Endothelial cell (in vitro differentiated cells): Measurements from ENCODE around the gene GPD1. TPM values are rescaled to one million over a fixed set of nuclear protein-coding genes. Genes with fewer than 3 reads are reported as not detected.
"Not testable (repeated sequence)": the region's sequence is repeated elsewhere in the genome, so short reads cannot be mapped to it uniquely, and the experiment has no call there.

Source experiments
- DNase-seq: peaks from one replicate; pipeline ENCODE4 v3.0.0; 2021; ENCODE audit warnings: low spot score
- H3K27ac Mint-ChIP-seq: one replicate; pipeline ENCODE4 v1.8.0; 2021; ENCODE audit warnings: mixed read lengths, inconsistent platforms; ENCODE audit not compliant: unreplicated experiment
- H3K27me3 Mint-ChIP-seq: one replicate; pipeline ENCODE4 v1.8.0; 2021; ENCODE audit warnings: mild to moderate bottlenecking, moderate library complexity, mixed read lengths, inconsistent platforms; ENCODE audit not compliant: unreplicated experiment
- H3K36me3 Mint-ChIP-seq: one replicate; pipeline ENCODE4 v1.8.0; 2021; ENCODE audit warnings: mild to moderate bottlenecking, low read depth, mixed read lengths, inconsistent platforms; ENCODE audit not compliant: unreplicated experiment
- H3K4me1 Mint-ChIP-seq: one replicate; pipeline ENCODE4 v1.8.0; 2021; ENCODE audit warnings: mild to moderate bottlenecking, mixed read lengths, inconsistent platforms; ENCODE audit not compliant: unreplicated experiment
- H3K4me3 Mint-ChIP-seq: one replicate; pipeline ENCODE4 v1.8.0; 2021; ENCODE audit warnings: mild to moderate bottlenecking, mixed read lengths, inconsistent platforms; ENCODE audit not compliant: unreplicated experiment
- H3K9me3 Mint-ChIP-seq: one replicate; pipeline ENCODE4 v1.8.0; 2021; ENCODE audit warnings: mixed read lengths, inconsistent platforms; ENCODE audit not compliant: unreplicated experiment
- total RNA-seq: library from RNA; stranded (reverse); fragmentation: NEBNext Ultra II Directional; extraction: Animal tissue kit (Norgen Biotek cat#: 25700); gene quantifications from one replicate; pipeline ENCODE4 v1.2.1, GENCODE V29; 2021; ENCODE audit not compliant: unreplicated experiment
- TF ChIP-seq, protein P1 (sequence below): fragments of 200-600 bp; sonication (generic); IDR thresholded peaks from one replicate; pipeline ENCODE4 v1.5.0; 2021; ENCODE audit warnings: antibody characterized with exemption; ENCODE audit not compliant: unreplicated experiment

GPD1 gene
- total RNA-seq, 1 donor from 2014 or later = not detected

DNA sequence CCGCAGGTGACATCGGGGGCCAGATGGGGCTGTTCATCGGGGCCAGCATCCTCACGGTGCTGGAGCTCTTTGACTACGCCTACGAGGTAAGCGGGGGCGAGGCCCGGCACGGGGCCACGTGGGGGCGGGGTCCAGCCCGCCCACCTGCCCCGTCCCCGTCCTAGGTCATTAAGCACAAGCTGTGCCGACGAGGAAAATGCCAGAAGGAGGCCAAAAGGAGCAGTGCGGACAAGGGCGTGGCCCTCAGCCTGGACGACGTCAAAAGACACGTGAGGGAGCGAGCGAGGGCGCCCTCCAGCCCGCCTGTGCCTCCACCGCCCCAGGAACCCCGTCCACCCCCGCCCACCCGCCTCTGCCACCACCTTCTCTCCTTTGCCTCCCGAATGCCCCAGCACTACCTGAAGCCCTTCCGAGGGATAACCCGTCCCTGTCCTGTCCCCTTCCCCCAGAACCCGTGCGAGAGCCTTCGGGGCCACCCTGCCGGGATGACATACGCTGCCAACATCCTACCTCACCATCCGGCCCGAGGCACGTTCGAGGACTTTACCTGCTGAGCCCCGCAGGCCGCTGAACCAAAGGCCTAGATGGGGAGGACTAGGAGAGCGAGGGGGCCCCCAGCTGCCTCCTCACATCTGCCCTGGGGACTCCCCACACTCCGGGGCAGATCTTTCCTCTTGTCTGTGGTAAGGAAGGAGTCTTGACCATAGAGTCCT lies 22.6 kb upstream of the GPD1 start:
- Mint-ChIP-seq H3K36me3 (no peaks in the 10 kb centered on the region), H3K27me3 (peaks cover 10% of the 10 kb centered on the region), H3K4me1 (peaks cover 13% of the 10 kb centered on the region), H3K4me3 (no peak overlapping the region), H3K9me3 (no peaks in the 10 kb centered on the region), H3K27ac (no peak overlapping the region)
- no peak for DNase-seq
- TF ChIP-seq, protein P1, sequence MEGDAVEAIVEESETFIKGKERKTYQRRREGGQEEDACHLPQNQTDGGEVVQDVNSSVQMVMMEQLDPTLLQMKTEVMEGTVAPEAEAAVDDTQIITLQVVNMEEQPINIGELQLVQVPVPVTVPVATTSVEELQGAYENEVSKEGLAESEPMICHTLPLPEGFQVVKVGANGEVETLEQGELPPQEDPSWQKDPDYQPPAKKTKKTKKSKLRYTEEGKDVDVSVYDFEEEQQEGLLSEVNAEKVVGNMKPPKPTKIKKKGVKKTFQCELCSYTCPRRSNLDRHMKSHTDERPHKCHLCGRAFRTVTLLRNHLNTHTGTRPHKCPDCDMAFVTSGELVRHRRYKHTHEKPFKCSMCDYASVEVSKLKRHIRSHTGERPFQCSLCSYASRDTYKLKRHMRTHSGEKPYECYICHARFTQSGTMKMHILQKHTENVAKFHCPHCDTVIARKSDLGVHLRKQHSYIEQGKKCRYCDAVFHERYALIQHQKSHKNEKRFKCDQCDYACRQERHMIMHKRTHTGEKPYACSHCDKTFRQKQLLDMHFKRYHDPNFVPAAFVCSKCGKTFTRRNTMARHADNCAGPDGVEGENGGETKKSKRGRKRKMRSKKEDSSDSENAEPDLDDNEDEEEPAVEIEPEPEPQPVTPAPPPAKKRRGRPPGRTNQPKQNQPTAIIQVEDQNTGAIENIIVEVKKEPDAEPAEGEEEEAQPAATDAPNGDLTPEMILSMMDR = no peak

DNA sequence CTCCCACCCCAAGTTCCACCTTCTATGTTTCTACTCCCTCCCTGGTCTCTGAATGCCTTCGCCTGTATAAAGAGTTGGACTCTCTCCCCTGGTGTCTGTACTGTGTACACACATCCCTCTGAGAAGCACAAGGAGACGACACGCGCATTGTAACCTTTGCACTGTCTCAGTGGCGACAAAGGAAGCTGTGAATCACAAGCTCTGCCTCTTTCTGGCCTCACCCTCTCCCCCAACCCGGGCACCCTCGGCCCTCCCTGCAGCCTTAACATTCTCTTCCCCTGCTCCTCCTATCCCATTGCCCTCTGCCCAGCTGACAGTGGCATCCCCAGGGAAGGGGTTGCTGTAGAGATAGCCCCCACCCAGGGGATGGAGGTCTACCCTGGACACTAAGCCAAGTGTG lies 21.2 kb upstream of the GPD1 start:
- peaks cover 14% of the 10 kb centered on the region for H3K4me1 Mint-ChIP-seq
- no peak overlapping the region for H3K27ac Mint-ChIP-seq

DNA sequence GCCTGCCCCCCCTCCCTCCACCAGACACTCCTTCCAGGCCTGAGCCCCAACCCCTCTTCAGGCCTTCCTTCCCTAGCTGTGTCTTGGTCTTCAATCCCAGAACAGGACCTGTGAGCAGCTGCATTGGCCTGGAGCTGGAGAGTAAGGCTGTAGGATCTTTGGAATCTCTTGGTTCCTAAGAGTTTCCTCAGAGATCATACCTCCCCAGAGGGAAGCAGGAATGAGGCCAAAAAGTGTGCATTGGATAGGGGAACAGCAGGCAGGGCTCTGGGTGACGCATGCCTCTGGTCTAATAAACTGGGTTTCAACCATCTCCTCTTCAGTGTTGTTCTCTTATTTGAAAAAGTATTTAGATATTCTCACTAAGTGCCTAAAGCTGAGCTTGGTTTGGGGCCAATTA lies 20.5 kb upstream of the GPD1 start:
- Mint-ChIP-seq H3K36me3 (peaks cover 4% of the 10 kb centered on the region), H3K4me3 (peak overlapping the region; percentile 88), H3K4me1 (peaks cover 14% of the 10 kb centered on the region), H3K27me3 (peaks cover 8% of the 10 kb centered on the region), H3K27ac (peak overlapping the region; percentile 57), H3K9me3 (no peaks in the 10 kb centered on the region)
- DNase-seq = no peak
- TF ChIP-seq, protein P1 = no peak

More for the DNA sequence above, 21.2 kb upstream of the GPD1 start:
- no peaks in the 10 kb centered on the region for H3K9me3 Mint-ChIP-seq
- H3K4me3 Mint-ChIP-seq = no peak overlapping the region
- H3K36me3 Mint-ChIP-seq = no peaks in the 10 kb centered on the region
- no peak for DNase-seq
- H3K27me3 Mint-ChIP-seq = peaks cover 8% of the 10 kb centered on the region
- TF ChIP-seq, protein P1 = no peak

DNA sequence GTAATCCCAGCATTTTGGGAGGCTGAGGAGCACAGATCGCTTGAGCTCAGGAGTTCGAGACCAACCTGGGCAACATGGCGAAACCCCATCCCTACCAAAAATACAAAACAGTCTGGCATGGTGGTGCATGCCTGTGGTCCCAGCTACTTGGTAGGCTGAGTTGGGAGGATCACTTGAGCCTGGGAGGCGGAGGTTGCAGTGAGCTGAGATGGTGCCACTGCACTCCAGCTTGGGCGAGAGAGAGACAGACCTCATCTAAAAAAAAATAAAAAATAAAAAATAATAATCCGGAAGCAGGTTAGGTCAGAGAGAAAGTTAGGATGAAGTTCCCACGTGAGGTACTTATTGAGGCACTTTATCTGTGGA lies 19.4 kb upstream of the GPD1 start:
- Mint-ChIP-seq H3K4me3 (peak overlapping the region; percentile 92), H3K27ac (peak overlapping the region; percentile 86), H3K4me1 (peaks cover 14% of the 10 kb centered on the region)
- DNase-seq, H3K27me3 Mint-ChIP-seq, H3K36me3 Mint-ChIP-seq, H3K9me3 Mint-ChIP-seq: not testable (repeated sequence)

- TF ChIP-seq, protein P1 = no peak
- Mint-ChIP-seq H3K27me3 (peaks cover 3% of the 10 kb centered on the region), H3K27ac (peak within 1 kb of the TSS; percentile 91), H3K9me3 (no peaks in the 10 kb centered on the region), H3K4me1 (peaks cover 14% of the 10 kb centered on the region), H3K4me3 (peak within 1 kb of the TSS; percentile 95), H3K36me3 (peaks cover 4% of the 10 kb centered on the region)
- peak; percentile 84 for DNase-seq
Measured at GRCh38 chr12:50084775-50085614, 18.8 kb upstream of the GPD1 start, which contains the start of gene SMARCD1. TSS of gene SMARCD1 (plus strand) at chr12:50085342. CDS start at chr12:50085370, 28 bp downstream.
